GM18868 (cell line): Measurements from ENCODE around the gene DDIAS.
"Not testable (repeated sequence)": the region's sequence is repeated elsewhere in the genome, so short reads cannot be mapped to it uniquely, and the experiment has no call there.

Experiments used
- ATAC-seq: cut with Tn5 transposase; IDR thresholded peaks from one replicate; pipeline ENCODE4 v1.9.1; 2021; ENCODE audit warnings: mild to moderate bottlenecking, moderate library complexity; ENCODE audit not compliant: unreplicated experiment

DDIAS gene

DNA sequence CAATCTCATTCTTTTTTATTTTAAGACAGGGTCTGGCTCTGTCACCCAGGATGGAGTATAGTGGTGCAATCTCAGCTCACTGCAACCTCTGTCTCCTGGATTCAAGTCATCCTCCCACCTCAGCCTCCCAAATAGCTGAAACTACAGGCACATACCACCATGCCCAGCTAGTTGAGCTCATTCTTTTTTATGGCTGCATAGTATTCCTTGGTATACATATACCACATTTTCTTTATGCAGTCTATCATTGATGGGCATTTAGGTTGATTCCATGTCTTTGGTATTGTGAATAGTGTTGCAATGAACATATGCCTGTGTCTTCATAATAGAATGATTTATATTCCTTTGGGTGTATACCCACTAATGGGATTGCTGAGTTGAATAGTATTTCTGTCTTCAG lies 60.5 kb downstream of the DDIAS start:
- ATAC-seq, result not testable (repeated sequence)

DNA sequence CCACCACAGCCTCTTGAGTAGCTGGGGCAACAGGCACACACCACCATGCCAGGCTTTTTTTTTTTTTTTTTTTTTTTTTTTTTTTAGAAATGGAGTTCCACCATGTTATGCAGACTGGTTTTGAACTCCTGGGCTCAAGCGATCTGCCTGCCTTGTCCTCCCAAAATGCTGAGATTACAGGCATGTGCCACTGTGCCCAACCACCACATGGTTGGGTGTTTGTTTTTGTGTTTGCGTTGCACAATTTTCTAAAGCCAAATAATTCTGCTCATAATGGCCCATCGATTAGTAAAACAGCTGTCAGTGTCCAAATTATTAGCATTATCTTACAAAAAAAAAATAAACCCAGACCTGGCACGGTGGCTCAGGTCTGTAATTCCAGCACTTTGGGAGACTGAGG lies 65.8 kb downstream of the DDIAS start:
- no peak for ATAC-seq

DNA sequence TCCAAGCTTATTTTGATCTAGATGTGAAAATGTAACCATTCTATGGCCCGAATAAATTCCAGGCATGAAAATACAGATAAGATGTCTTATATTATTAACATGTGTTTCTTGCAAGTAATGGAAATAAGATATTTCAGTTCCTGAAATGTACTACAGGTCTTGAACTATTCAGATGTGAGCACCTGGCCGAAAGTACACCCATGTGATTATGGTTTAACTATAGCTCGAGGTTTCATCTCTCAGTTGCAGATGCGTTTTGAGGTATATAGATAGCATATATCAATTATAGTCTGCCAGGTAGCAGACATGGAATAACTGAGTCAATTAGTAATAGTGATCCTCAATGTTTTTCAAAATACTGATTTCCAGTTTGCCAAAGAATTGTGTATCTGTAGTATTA lies 68.3 kb downstream of the DDIAS start:
- peak; percentile 91 for ATAC-seq

DNA sequence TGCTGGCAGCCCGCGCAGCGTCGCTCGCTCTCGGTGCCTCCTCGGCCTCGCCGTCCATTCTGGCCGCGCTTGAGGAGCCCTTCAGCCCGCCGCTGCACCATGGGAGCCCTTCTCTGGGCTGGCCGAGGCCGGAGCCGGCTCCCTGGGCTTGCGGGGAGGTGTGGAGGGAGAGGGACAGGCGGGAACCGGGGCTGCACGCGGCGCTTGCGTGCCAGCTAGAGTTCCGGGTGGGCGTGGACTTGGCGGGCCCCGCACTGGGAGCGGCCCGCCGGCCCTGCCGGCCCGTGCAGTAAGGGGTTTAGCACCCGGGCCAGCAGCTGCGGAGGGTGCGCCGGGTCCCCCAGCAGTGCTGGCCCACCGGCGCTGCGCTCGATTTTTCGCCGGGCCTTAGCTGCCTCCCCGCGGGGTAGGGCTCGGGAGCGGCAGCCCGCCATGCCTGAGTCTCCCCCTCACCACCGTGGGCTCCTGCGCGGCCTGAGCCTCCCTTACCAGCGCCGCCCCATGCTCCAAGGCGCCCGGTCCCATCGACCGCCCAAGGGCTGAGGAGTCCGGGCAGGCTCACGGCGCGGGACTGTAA lies 69.1 kb downstream of the DDIAS start:
- not testable (repeated sequence) for ATAC-seq

DNA sequence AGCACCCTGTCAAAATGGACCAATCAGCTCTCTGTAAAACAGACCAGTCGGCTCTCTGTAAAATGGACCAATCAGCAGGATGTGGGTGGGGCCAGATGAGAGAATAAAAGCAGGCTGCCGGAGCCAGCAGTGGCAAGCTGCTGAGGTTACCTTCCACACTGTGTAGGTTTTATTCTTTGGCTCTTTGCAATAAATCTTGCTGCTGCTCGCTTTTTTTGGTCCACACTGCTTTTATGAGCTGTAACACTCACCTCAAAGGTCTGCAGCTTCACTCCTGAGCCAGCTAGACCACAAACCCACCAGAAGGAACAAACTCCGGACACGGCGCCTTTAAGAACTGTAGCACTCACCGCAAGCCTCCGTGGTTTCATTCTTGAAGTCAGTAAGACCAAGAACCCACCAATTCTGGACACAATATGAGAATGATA lies 70.0 kb downstream of the DDIAS start:
- peak; percentile 41 for ATAC-seq

DNA sequence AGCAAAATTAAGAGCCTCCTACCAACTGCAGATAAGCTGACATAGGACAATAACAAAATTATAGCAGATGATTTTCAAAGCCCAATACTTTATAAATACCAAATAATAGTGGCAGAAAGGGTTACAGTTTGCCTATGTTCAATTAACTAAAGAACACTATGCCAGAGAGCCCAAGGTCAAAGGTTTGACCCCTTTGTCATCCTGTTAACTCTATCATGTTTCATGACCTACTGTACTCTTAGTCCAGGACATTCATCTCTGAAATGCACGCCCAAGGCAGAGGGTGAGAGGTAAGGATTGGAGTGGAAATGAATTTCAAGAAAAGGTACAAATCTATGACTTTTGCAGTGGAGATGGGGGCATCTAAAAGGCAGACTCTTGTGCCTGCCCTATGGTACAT lies 70.6 kb downstream of the DDIAS start:
- ATAC-seq, result no peak

DNA sequence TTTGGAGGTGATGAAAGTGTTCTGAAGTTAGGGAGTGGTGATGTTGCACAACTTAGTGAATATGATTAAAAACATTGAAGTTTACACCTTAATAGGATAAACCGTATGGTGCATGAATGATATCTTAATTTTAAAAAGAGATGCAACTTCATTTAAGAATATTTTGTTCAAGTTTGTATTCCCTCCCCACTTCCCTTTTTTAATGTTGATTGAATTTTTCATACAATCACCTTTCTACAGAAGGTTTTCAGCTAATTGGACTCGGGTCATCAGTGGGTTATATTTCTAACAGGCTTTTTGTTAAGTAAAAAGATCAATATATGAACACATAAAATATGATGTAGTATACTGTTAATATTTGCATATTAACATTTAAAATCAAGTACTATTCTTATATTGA lies 72.6 kb downstream of the DDIAS start:
- no peak for ATAC-seq

DNA sequence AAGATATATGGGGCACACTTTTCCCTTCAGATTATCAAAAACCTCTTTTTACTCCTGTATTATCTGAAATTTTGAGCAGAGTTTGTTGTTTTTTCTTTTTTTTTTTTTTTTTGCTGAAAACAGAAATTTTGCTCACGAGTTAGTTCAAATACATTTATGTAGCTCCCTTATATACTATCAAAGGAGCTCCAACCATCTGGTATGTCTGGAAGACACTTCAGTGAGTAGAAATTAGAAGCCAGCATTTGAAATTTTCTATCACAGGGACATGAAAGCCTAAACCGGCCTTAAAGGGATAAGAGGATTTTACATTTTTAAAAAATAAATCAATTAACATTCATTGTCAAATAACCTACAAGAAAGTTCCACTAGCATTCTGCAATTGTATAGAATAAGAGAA lies 73.3 kb downstream of the DDIAS start:
- no peak for ATAC-seq

DNA sequence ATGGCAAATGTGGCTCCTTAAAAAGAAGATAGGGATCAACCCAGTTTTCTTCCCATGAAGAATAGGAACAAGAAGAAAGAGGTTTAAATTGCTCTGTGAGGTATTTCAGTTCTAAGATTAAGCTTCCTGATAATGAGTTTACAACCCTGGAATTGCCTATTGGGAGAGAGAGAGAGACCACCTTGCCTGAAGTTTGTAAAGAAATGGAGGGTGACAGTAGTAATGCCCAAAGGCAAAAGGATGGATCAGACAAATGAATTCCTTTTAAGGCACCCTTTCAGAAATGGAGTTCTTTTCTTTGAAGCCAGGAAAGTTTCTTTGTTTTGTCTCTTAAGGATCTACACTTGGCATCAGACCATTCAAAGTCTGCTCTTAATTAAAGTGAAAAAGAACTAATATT lies 74.3 kb downstream of the DDIAS start:
- no peak for ATAC-seq

DNA sequence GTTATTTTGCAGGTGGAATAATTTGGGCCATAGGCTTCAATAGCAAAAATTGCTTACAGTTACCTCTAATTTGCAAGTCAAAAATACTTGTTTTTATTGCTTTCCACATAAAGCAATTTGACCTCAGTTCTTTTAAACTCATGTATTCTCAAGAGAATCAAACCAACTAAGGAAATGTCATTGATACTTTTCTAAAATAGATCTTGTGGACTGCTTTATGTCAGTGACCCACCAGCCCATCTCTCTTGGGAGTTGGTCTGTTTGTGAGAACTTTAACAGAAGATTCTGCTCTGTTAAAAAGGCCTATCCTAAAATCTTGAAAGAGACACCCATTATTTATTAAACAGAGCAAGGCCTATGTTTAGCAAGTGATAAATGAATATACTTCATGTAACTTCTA lies 75.2 kb downstream of the DDIAS start:
- no peak for ATAC-seq

DNA sequence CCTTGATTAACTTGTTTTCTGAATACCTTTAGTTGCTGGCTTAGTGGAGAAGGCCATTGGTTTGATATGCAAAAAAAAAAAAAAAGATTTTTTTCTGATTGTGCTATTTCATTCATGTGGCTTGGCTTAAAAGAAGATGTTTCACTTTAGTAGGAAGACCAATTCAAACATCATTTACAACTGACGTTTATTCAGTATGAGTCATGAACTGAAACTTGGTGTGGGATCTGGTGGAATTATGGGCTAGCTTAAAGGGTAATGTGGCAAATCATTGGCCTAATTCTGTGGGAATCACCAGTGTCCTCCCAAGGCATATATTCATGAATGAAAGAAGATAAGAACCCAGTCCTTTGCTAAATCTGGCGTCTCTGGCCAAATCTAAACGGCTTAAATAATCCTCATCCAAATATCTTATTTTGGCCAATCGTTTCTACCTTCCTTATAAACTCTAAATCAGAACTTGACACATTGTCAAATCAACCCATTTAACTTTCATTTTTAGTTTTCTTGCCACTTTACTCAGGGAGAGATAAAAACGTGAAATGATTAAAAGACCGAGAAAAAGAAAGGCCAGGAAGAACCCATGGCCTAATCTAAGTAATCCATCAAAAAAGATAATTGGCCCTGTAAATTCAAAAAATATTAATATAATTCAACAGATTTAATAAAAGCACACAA lies 77.0 kb downstream of the DDIAS start:
- peak; percentile 68 for ATAC-seq

DNA sequence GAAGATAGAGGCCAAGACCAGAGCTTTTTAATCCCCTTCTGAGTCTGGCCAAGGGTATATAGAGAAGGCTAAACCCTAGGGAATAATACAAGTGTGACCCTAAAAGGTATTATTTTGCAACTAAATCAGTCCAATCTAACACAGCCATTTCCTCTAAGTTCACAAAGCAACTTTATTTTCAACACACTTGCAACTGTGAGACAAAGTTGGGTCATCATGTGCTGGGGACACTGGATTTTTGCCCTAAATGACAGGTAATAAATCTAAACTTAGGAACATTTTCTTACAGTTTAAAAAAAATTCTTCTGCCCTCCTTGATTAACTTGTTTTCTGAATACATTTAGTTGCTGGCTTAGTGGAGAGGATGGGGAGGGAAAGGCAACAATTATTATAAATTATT lies 78.3 kb downstream of the DDIAS start:
- no peak for ATAC-seq

DNA sequence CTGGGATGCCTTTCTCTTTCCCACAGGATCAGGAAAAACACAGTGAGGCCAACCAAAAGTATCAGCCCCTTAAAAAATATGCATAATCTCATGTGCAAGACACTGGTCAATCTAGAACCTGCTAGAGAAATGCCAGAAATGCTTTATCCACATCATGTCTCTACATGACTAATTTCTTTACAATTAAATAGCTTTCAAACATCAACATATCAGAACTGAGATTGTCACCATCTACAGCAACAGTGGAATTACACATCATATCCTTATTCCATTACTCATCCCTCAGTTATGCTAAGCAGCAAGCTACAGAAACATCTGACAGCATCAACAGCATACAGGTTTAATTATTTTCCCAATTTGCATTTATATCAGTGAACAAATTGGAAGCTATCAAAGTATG lies 78.8 kb downstream of the DDIAS start:
- ATAC-seq, result no peak

DNA sequence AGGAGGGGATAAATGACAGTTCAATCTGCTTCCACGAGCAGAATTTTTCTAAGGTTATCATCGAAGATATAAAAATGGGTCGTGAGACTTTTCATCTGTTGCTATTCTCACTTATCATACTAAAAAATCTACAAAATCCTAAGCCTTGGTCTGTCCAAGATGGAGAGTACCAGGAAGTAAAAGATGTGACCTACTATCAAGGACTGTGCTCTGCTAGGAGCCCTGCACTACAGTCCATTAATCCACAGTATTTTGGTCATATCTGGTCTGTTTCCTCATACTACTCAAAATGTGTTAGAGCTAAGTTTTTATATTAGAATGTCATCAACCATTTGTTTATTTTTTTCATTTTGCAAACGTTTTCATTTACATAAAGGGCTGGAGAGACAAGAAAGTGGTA lies 79.4 kb downstream of the DDIAS start:
- ATAC-seq, result no peak

DNA sequence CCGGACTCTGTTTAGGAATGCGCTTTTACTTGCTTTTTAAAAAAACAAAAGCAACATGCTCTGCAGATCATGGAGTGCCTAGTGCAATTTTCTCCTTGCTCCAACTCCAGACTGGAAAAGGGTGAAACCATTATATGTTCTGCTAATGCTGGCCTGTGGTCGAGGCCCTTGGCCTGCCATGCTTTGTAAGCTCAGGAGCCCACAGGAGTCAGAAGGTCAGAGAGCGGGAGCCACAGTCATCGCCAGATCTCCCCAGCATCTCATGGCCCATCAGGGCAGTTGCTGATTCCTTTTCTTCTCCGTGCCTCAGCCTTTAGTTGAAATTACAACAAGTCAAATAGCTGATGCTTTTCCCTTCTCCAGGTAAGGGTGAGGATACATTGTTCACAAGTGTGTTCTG lies 80.3 kb downstream of the DDIAS start:
- ATAC-seq, result no peak
